ENCODE measurements around the gene FTMT.
"Not testable (repeated sequence)": the region's sequence is repeated elsewhere in the genome, so short reads cannot be mapped to it uniquely, and the experiment has no call there.

The FTMT gene

DNA sequence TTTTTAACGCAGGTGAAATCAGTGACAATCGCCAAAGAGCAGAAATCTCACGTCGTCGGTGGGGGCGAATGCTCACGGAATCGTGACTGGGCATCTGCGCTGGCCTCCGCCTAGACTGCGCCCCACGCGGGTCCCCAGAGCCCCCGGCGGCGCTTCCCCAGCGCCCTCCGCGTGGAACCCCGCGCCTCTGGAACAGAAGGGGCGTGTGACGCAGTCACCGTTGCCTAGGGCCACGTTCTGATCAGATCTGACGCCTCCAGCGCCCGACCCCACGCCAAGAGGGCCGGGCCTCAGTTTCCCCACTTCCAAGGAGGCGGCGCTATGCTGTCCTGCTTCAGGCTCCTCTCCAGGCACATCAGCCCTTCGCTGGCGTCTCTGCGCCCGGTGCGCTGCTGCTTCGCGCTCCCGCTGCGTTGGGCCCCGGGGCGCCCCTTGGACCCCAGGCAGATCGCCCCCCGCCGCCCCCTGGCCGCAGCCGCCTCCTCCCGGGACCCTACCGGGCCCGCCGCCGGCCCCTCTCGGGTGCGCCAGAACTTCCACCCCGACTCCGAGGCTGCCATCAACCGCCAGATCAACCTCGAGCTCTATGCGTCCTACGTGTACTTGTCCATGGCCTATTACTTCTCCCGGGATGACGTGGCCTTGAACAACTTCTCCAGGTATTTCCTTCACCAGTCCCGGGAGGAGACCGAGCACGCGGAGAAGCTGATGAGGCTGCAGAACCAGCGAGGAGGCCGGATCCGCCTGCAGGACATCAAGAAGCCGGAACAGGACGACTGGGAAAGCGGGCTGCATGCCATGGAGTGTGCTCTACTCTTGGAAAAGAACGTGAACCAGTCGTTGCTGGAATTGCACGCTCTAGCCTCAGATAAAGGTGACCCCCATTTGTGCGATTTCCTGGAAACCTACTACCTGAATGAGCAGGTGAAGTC, at the start of gene FTMT:
TSS of gene FTMT (plus strand) at position 240 of the 932 bp plus-strand sequence. CDS start at position 322, 82 bp downstream.
- DNase-seq, result no peak

DNA sequence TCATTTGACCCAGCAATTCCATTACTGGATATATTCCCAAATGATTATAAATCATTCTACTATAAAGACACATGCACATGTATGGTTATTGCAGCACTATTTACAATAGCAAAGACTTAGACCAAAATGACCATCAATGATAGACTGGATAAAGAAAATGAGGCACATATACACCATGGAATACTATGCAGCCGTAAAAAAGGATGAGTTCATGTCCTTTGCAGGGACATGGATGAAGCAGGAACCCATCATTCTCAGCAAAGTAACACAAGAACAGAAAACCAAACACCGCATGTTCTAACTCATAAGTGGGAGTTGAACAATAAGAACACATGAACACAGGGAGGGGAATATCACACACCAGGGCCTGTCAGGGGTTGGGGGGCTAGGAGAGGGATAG, 46.4 kb upstream of the FTMT start:
- not testable (repeated sequence) for DNase-seq

DNA sequence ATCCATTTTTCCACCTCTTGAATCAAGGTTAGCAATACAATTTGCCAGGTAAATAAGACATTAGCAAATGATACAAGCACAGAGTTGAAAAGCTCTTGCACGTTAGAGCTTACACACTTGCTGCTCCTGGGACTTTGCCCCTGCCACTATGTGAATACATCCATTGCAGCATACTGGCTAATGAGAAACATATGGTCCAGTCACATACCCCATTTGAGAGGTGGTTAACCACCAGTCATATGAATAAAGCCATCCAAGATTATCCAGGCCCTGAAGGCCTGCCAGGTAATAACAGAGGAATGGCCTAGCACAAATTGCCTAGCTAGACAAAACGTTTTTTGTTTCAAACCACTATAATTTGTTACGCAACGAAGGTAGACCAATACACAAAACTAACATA, 45.8 kb upstream of the FTMT start:
- DNase-seq, result no peak

DNA sequence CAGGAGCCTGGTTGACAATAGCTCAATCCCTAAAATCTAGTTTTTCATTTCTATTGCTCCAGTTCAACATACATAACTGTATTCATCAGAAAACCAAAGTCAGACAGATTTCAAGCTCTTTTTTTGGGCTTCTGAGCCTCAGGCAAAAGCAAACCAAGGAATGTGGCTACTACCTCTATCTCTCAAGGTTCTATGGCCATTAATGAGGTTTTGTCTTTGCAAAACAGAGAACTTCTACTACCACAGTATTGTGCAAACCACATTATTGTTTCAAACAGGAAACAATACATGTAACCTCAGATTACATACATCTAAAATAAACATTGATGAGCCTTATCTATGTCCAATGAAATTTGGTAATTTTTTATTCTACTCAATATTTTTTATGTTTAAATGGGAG, 35.5 kb upstream of the FTMT start:
- DNase-seq, result no peak

DNA sequence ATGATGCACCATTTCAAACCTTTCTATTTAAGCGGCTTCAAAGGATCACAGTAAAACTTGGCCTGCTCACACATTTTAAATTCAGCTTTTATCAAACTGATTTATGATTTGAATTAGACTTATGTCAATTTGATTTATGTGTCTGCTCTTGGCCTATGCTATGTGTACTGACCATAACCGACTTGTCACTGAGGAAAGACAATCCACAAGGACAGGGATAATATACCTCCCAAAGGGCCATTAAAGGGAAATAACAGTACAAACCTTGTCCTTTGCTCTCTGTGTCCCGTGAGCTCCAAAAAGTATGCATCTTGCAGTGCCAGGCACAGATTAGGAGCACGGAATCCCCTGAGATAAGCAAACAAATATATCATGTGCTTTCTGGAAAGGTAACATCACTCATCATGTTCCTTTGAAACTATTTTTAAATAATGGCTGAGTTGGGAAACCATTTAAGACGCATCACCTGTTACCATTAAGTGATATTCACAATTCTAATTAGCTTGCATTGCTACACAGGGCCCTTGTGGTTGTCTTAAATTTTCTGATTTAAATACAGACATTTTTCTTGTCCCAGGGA, 31.9 kb upstream of the FTMT start:
- no peak for DNase-seq

DNA sequence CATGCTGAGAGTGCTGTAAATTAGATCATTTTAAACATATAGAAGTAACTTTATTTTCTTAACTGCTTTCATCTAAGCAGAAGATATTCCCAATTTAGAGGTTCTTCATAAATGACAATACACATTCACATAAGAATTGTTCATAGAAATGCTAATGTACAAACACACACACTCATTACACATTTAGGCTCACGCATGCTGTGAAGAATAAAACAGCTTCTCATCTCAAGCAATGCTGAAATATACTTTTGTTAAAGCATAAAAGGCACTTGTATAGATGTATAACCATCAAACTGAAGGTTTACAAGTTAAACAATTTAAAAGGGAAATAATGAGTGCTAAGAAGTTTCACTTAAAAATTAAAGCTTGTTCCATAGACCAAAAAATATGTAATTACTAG, 18.1 kb upstream of the FTMT start:
- no peak for DNase-seq

DNA sequence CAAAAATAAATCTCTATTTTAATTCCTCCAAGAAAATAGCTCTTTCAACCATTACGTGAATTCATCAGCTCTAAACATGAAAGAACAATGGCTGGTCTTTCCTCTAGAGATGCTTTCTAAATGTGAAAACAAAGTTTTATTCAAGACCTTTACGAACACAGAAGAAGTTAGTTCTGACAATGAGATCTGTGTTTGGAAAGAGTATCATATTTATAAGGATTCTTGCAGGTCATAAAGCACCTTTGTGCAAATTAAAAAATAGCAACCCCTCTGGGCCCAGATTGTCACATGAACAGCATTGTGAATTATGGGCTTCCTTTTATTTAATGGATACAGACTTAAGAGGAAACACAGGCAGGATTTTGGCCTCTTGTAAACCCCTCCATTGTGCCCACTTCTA, 17.7 kb upstream of the FTMT start:
- DNase-seq, result no peak

DNA sequence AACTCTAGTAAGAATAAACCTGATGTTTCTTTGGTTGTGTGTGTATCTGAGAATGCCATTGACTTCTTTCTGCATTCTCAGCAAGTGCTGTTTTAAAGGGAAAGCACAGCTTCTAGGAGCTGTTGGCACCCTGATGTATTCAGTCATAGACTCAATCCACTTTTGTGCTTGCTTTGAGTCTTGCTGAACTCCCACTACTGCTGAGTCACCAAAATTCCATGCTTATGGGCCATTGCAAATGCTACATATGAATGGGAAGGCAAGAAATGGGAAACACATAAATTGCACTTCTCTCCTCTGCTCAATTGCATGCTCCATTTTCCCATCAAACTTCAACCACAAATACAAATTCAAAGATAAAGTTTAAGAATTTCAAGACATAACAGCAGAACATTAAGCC, 9.8 kb upstream of the FTMT start:
- DNase-seq, result no peak

DNA sequence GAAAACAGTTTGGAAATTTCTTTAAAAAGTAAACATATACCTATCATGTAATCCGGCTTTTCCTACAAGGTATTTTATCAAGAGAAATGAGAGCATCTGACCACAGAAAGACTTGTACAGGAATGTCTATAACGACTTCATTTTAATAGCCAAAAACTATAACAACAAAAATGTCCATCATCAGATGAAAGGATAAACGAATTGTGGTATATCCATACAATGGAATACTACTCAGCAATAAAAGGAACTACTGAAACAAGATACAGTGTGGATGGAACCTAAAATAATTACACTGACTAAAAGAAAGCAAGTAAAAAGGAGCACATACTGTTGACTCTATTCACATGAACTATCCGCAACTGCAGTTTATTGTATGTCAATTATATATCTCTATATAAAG, 1.4 kb upstream of the FTMT start:
- DNase-seq, result no peak

DNA sequence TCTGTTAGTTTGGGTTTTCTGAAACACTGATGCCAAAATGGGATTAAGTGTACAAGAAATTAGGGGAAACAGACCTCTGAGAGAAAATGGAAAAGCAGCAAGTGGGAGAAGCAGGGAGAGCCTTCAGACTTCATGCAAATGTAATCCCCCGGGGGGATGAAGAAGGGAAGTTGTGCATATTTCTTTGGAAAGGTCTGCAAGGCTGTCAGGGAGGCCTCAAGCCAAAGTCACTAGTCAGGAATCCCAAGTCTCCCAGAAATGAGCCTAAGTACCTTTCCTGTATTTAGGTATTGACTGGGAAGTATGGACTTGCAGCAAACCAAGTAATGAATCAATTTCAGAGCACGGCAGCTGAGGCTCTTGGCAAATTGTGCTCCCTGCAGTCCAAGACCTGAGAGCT, 2.2 kb downstream of the FTMT start:
- DNase-seq, result no peak

DNA sequence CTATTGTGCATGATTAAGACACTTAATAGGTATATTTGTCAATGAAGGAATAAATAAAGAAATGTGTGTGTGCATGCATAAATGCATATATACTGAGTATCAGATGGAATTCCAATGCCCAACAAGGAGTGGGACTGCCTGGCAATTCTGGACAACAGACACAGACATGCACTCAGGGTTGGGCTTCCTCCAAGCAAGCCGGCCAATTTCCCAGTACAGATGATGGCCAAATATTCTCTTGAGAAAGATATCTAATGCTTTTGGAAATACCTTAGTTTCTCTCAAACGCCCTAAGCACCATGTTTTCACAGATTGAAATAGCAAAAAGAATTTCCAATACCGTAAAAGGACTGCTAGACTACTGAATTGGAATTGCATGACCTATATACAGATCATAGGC, 11.1 kb downstream of the FTMT start:
- DNase-seq, result no peak

DNA sequence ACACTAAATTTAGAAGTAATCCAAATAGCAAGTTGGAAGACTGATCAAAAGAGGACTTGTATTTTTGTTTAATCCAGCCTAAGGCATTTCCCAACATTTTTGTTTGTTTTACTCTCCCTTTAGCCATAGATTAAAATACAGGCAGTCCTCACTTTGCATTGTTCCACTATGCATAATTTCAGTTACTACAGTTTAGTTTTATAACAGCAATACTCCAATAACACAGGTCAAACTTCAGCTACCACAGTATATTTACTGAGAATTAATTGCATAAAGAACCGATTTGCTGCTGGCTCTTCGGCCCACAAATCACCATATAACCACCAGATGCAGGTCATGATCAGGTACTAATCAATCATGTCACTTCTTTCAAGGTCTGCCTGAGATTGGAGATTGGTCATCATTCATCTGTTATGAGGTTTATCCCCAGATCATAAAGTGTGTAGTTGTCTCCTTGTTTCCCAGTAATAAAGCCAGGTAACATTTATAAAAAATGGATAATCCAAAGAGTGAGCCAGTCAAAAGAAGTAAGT, 12.1 kb downstream of the FTMT start:
- DNase-seq, result no peak

DNA sequence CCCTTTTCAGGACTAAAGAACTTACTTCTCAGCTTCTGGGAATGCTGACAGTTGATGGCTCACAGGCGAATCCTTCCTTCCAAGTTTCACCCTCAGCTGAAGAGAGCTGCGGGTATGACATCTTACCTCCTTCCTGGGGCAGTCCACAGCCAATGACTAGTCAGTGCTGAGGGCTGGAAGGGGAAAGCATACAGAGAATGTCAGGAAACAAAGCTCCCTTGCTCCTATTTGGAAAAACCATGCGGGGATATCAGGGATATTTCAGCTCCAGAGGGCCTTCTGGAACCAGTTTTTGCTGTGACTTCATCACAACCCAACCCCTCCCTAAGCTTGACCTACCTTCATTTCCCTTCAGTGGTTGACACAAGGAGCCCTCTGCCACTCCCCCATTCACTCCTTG, 15.7 kb downstream of the FTMT start:
- DNase-seq, result no peak

DNA sequence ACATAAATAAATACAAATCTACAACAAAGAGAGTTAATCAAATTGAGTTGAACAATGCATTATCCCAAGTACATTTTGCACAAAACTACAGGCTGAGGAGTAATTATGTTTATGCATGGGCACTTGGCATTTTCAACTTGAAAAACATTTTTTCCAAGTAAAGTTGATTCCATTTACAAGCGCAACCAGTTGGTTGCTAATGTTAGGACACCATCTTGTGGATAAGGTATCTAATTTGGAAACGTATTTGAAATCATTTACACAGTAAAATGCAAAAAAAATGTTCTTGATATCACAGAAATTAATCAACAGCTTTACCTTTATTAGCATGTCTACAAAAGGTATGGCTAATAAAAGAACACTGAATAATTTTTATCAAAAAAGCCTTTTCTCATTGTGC, 18.8 kb downstream of the FTMT start:
- DNase-seq, result no peak

DNA sequence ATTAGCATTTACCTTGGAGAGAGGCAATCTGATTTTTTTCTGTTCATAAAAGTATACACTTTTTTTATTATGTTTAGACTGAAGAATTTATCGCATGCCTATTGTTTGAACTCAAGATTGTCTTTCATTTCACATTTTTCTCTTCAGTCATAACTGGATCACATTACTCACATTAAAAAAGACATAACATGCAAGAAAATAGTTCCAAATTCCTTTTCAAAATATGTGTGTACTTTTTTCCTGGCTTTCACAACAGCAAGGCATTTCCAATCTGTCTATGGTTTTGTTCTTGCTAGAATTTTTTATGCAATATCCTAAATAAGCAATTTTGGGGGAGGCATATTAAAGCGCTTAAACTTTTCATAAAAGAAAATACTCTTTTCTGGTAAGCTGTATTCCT, 21.2 kb downstream of the FTMT start:
- DNase-seq, result no peak

DNA sequence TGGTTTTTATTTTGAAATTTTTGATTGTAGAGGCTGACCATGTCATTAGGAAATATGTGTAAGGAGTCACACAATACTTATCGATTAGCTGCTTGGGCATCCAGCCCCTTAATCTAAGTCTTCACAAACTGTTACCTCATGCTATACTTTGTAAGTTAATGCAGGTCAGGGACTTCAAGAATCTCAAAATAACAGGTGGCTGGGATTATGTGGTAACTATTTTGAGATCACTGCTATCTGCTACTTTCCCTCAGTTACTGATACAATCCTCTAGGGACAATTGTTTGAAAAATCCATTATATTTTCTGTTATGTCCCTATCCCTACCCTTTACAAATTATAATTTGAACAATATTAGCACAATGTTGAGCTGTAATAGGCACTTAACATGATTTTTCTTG, 21.7 kb downstream of the FTMT start:
- no peak for DNase-seq

DNA sequence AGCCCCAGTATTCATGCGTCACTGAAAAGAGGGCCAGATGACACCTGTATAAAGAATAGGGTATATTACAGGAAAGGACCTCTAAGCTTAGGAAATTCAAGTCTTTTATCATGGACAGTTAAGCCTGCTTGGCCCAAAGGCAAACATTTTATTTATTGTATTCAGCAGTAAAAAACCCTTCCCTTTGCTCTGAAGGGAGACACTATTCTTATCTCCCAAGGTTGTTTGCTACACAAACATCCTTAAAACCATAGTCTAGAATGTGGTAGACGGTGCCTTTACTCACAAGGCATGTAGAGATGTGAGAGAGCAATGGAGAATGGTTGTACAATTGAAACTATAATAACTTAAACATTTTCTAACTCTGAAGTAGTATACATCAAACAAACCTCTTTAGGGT, 33.9 kb downstream of the FTMT start:
- DNase-seq, result no peak

DNA sequence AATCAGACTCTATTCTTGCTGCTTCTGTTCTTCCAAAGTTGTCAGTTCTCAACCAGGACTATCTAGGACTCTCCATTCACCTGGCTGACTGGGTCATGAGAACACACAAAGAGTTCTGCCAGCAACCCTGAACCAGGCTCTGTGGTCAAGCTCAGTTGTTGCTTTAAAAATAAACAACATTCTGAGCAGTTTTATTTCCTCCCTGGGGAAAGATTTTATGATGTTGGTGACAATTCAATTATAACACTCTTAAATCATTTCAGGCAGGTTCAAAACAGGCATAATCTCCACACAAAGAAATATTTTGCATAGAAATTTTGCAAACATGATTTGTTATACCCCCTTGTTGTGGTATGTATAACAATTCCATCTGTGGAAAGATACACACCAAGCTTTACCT, 36.0 kb downstream of the FTMT start:
- no peak for DNase-seq

DNA sequence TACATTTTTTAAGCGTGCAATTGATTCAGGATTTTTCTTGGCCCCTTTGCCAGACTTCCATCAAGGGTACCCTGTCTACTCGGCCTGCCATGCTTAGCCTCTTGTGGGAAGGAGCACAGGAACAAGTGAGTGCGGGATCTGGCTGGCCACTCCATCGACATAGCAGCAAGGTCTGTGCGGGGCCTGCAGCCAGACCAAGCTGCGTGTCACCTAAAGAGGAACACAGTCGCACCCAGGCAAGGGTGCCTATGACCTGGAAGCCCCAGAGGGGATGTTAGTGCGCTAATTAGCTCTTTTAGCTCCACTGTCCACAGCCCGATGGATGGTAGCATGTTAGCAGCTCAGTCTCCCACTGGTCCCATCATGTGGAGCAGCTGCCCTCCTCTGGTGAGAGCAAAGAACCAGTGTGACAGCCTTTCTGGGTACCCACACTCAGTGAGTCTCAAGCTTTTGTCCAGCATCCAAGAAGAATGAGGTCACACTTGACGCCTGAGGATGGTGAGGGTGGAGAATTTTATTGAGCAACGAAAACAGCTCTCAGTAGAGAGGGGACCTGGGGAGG, 38.7 kb downstream of the FTMT start:
- no peak for DNase-seq

DNA sequence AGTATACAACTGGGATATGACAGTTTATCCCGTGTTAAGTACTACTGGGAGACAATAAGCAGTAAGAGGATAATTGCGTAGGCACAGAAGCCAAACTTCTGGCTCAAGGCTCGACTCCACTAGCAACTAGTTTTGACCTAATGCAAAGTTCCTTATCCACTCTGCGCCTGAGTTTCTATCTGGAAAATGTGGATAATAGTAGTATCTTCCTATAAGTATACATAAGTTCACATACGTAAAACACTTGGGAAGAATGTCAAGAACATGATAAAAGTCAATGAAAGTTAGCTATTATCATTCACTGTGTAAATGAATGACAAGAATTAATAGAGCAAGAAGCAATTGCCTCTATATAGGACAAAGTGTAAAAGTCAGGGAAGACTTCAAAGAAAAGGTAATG, 45.7 kb downstream of the FTMT start:
- no peak for DNase-seq

DNA sequence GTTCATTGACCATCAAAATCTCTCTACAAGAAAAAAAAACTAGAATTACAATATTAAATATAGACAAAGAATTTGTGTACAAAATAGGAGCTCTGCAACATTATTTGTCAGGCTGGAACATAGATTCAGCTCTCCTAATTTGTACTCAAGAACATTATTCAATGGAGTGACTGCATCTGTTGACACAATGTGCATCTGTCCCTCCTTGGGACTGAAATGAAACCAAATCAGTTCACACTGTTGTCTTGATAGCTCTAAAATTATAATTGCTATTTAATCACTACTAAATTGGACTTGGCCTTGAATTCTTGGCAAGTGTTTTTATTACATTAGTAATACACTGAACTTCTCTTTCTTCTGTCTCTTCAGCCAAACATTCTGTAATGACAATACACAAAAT, 47.7 kb downstream of the FTMT start:
- no peak for DNase-seq

Data from NCI-H2171 (cell line).